HG03066 (cell line): Measurements from ENCODE around the gene HDAC4.

ENCODE experiments used
- ATAC-seq: cut with Tn5 transposase; IDR thresholded peaks from one replicate; pipeline ENCODE4 v1.9.1; 2021; ENCODE audit warnings: low read depth; ENCODE audit not compliant: unreplicated experiment

HDAC4 gene

DNA sequence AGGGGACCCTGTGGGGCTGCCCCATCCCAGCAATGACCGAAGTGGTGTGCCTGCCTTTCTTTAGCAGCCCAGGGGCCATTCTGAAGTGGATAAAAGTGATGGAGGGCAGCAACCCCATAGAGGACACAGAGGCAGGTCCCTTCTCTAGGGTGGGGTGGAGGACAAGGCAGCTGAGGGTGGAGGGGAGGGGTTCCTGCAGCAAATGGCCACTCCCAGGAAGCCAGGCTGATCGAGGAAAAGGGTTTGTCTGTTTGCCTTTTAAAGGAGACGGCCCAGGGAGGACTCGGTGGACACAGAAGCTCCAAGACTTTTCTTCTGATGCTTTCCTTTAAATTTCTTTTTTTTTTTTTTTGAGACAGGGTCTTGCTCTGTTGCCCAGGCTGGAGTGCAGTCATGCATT lies 280.2 kb downstream of the HDAC4 start:
- ATAC-seq: no peak

DNA sequence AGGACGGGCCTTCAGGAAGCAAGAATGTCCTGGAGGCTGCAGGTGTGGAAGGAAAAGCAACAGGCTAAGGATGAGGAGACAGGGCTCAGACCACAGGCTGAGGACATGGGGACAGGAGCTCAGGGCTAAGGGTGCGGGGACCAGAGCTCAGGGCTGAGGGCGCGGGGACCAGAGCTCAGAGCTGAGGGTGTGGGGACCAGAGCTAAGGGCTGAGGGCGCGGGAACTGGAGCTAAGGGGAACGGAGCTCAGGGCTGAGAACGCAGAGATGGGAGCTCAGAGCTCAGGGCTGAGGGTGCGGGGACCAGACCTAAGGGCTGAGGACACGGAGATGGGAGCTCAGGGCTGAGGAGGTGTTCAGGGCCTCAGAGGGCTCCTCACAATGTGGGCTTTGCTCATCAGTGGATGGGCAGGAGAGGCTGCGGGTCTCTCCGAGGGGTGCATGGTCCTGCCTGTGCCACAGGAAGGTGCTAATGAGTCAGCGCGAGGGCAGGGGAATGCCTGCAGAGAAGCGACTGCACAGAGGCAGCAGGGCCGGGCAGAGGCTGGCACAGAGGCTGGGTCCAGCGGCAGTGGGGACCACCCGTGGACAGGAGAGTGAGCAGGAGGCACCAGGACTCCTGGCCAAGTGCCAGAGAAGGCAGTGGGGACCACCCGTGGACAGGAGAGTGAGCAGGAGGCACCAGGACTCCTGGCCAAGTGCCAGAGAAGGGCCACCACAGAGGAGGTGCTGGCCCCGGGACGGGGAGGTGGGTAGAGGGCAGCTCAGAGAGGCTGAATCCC lies 281.3 kb downstream of the HDAC4 start:
- no peak for ATAC-seq

DNA sequence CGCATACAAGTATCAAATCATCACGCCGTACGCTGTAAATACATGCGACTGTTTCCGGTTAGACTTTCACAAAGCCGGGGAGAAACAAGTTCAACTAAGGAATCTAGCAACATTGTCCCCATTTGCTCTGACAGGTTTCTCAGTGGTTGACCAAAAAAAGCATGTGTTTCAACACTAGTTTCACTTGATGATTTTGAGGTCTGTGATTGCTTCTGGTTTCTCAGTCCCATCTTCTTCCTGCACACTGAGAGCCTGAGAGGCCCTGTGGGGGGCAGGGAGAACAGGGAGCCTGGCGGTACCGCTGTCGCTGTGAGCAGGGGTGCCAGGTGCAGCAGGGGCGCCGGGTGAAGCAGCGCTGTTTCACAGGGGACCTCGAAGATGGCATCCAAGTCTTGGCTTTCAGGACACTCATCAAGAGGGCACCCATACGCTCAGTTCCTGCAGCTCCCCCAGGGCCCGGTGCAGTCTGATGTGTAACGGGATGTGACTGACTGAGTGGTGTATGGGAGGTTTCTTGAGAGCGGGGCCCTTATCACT lies 282.1 kb downstream of the HDAC4 start:
- ATAC-seq: no peak

DNA sequence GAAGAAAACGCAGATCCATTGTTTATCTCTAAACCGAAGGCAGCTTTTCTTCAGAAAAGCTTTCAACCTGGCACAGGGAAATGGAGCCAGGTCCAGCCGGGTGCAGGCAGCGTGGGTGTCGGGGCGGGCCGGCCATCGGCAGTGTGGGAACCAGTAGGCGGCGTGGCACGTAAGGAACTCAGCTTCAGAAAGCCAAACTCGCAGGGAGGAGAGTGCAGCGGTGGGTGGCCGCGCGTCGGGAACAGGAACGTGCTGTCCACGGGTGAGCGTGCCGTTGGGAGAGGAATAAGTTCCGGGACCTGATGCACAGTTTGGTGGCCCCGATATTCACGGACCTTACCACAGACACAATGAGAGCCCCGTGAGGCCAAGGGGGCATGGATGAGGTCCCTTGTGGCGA lies 282.6 kb downstream of the HDAC4 start:
- ATAC-seq: no peak

DNA sequence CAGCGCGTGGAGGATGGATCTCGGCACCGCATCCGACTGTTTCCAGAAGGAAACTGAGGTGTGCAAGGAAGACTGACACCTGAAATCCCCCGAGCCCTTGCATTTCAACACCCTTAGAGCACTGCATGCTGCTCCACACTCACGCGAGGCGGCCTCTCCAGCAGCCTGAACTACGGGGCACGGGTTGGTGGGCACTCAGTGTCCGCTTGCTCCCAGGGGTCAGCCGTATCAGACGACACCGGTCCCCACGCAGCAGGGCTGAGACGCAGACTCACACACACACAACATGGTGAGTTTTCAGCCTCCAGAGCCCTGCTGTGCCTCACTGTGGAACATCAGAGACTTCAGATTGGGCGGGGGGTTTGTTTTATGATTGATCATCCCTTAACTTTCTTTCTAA lies 283.0 kb downstream of the HDAC4 start:
- no peak for ATAC-seq

DNA sequence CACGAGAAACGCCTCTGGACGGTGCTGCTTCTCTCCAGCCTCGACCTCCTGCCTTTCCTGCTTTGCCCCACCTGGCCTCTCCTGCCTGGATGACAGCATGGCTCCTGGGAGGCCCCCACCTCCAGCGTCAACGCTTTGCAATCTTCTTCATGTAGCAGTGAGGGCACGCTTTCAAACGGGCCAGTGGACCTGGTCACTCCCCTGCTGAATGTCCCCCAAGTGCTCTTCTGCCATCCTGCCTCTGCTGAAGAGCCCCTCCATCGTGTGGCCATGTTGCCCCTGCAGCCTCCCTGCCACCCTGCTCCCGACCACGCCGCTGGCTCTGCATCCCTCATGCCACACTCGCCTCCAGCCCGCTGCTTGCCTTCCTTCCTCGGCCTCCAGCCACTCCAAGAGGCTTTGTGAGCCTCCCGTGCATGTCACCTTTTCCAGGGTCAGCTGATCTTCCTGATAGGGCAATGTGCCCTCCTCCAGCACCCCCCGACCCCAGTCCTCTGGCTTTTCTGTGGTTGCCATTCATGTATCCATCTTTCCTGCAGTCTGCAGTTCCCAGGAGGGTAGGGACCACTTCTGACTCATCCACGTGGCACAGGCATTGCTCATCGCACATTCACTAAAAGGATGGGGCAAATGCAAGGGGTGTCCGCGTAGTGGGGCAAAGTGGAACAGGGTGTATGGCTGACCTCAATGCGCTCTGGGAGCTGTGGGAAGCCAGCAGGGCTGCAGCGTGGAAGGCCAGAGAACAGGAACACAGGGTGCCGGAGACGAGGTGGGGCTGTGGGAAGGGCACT lies 284.2 kb downstream of the HDAC4 start:
- no peak for ATAC-seq

DNA sequence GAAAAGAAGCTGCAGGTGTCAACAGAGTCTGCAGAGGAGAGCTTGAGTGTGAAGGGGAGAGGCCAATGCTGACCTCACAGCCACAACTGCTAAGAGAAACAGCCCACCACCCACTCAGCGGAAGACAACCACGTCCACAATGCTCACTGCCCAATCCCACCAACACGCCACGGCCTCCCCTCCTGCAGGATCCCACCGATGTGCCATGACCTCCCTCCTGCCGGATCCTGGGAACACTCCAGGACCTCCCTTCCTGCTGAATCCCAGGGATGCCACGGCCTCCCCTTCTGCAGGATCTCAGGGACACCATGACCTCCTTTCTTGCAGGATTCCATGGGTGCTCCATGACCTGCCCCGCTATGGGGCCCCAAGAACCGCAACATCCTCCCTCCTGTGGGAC lies 285.2 kb downstream of the HDAC4 start:
- ATAC-seq: no peak

DNA sequence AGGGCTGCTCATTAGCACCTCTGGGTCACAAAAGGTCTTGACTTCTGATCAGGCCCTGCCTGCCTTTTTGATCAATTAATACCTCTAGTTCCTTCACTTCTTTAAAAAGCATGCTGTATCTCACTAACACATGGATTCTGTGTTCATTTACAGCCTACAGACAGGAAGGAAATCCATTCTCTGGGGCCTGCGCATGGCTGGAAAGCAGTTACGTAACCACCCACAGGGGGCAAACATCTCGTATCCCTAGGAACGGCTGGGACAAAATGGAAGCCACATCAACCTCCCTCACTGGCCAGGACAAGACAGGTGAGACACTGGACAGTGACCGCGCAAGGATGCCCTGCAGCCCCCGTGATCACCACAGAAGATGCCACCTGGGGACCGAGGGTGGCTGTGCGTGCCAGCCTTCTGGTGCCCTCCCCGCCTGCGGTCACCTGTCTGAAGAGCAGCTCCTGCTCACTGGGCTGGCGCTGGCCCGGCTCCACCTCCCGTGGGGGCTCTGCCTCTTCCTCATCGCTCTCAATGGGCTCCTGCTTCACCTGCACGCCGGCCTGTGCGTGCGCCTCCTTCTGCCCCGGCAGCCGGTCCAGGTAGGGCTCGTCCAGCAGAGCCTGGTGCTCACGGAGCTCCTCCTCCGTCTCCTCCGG lies 286.1 kb downstream of the HDAC4 start:
- no peak for ATAC-seq

DNA sequence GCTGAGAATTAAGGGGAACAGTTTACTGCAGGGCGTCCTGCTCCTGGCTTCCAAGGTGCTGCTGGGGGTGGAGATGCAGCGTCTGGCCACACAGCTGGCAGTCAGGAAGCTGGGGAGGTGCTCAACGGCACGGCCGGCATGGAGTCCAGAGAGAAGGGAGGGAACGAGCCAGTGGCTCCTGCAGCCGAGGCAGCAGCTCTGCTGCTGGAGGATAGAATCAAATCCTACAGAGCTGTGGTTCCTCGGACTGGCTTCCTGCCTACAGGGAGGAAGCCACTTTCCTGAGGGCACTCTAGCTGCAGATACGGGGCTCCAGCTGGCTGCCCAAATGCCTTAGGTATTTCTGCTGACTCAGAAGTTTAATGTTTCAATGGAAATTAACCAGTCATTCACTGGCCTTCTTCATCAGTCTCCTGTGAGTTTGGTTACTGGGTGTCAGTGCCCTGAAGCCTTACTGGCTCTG lies 286.7 kb downstream of the HDAC4 start:
- ATAC-seq: no peak

DNA sequence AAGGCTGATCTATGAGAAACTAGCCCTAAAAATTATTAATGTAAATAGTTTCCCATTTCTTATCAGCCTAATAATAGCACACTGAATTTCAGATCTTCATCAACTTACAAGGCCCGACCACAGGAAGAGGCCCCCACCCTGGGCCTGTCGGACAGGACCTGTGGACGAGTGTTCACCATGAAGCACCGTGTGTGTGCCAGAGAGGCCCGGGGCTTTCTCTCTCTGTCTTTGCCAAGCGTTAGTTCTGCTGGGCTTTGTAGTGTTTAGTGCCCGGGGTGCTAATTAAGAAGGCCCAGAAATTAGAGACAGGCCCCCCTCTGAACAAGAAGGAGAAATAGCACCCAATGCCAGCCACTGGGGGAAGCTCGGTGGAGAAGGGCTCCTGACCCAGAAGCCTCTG lies 287.2 kb downstream of the HDAC4 start:
- ATAC-seq: no peak

DNA sequence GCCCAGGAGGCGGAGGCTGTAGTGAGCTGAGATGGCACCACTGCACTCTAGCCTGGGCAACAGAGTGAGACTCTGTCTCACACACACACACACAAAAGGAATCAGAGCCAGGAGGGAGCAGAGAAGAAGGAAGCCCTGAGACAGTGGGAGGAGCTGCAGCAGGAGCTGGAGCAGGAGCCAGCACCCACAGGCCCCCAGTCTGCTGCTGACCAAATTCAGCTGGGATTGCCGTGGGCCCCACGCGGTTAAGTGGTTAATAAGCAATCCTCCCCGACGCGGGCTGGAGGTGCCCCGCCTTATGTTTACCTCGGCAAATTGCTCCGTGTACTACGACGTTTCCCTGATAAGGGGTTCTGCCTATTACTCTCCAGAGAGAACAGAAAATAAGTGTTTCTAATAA lies 287.6 kb downstream of the HDAC4 start:
- ATAC-seq: no peak

DNA sequence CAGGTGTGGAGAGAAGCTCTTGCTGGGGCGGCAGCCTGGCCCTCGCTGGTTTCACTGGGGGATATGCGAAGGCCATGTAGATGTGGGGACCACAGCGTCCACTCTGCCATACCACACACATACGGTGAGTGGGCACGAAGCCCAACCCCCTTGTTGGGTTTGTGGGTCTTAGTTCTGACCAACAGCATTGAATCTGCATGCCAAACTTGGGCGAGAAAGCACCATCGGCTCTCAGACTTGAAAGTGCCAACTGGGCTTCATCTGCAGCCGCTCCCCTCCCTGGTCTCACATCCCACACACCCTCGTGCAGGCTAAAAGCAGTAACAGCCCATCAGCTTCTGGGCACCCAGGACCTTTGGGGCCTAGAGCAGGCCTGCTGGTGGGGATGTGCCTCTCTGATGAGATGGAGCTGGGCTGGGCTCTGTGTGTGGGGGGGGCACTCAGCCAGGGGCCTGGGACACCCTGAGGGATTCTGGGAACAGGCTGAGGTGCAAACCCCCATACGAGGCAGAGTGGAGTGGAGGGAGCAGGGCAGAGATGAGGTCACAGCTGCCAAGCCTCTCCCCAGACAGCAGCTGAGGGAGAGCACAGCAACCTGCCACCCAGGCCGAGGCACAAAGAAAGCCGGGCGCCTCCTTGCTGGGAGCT lies 288.6 kb downstream of the HDAC4 start:
- ATAC-seq: no peak

DNA sequence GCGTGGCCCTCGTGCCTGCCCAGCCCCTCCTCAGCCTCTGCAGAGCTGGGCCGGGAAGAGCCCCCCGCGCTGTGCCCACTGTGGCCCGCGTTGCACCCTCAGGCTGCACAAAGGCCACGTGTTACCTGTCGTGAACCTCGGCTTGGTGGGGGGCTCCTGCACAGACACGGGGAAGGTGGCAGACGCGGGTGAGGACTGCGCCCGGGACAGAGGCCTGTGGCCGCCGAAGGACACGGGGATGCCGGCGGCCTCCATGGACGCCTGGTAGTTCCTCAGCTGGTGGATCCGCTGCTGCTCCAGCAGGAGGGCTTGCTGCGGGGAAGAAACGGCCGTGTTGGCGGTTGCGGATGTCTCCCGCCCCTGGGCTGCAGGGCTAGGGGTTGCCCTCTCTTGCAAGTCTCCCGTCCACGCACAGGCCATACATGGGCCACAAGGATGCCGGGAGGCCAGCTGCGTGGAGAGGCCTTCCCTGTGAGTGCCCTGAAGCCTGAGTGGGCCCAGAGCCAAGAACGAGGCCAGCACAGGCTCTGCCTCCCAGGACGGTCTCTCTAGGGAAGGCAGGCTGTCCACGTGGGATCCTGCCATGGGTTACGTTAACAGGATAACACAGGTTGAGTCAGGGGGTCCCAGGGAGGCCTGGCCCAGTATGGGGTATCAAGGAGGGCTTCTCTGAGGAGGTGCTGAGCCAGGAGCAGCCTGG lies 289.3 kb downstream of the HDAC4 start:
- ATAC-seq: no peak

DNA sequence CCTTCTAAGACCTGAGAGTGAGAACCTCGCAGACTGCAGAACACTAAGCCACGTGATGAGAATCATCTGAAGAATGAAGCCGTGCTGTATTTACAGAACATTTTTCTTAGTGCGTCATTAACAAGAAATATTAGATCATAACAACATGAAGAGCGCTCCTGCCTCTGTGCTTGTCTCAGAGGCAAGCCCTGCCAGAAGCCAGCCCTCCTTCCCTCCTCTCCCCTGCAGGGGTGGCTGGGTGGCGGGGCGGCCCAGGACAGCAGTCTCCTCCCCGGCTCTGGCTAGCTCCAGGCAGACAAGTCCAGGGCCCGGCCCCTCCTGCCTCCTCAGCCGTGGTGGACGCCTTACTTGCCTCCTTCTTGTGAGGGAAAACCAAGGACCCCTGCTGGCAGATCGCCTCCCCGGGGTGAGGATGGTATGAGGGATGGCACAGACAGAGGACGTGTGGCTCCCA lies 290.2 kb downstream of the HDAC4 start:
- no peak for ATAC-seq

DNA sequence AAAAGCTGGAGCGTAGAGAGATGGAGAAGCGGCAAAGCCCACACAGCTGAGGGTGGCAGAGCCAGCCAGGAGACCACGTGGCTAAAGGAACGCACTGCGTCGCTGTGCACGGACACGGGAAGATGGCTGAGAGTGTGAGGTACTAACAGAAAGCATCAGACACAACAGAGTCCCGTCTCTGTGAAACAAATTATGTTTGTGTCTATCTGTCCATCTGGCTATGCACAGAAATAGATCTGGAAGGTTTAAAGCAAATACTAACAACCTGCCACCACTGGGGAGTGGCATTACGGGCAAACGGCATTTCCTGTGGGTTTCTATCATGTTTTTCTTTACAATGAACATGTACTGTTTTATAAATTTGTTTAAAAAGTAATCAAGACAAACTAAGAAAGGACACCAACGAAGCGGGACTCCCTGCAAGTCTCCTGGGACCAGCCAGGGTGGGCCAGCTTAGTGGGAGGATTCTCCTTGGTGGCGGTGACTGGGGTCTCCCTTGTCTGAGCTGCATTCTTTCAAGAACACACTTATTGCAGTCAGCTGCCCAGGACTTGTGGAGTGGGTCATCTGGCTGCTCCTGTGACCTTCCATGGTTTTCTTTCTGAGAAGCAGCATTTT lies 290.8 kb downstream of the HDAC4 start:
- ATAC-seq: no peak

DNA sequence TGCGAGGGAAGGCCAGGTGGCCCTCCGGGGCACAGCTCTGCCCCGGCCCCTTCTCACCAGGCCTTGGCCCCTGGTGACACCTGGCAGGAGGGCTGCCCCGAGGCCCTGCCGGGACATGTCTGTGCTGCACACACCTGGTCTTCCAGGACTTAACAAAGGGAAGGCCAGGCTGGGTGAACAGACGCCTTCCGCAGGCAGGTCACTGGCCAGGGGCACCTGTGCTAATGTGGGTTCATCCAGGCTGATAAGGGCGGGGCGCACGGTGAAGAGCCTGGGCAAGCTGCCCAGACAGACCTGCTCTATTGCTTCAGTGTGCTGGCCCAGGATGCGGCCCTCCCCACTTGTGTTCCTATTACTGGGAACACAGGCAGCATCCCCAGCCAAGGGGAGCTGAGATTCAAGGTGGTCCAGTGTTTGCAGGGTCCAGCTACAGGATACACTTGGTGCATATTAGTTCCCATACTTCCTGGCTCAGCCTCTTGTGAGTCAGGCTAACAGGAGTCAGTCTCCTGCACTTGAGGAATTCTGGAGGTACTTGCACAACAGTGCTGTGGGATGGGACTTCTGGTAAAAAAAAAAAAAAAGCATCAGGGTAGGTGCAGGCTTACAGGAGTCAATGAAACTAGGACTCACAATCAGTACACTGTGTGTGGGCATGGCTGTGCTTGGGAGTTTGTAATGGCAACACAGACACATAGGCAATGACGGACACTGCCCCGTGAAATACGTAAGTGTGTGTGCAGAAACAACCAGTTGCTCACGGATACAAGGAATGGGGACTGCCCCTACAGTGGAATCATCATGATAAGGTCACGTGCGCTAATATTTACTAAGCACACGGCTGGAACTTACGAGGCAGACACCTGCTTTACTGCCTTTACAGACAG lies 291.5 kb downstream of the HDAC4 start:
- ATAC-seq: no peak

DNA sequence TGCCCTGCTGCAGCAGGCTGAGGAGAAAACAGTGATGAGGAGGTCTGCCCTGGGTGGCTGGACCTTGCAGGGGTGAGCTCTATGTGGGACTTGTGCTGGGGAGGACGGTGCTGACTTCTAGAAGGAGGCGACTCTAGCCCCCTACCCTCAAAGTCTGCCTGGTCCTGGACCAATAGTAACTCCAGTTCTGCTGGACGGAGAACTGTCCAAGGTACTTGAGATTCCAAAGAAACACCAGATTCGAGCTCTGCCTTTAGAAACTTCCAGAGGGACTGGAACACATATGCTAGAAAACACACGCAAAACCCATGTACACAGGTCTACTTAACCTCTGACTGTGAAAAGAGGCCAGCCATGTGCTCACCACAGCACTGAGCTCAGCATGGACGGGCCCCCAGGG lies 292.4 kb downstream of the HDAC4 start:
- no peak for ATAC-seq

DNA sequence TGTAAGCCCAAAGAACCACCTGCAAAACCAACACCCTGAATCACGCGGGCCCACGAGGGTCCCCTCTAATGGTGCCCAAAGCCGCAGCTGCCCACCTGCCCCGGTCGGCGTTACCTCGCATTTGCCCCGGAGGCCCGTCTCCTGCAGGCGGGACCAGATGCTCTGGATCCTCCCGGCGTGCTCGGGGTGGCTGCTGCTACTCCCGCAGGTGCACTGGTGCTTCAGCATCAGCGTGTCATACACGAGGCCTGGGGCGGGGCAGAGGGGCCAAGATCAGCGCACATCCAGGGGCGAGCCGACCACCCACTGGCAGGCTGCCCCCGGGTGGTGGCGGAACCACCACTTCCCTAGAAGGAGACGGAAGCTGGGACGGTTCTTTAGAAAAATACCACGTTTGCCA lies 292.9 kb downstream of the HDAC4 start:
- no peak for ATAC-seq

DNA sequence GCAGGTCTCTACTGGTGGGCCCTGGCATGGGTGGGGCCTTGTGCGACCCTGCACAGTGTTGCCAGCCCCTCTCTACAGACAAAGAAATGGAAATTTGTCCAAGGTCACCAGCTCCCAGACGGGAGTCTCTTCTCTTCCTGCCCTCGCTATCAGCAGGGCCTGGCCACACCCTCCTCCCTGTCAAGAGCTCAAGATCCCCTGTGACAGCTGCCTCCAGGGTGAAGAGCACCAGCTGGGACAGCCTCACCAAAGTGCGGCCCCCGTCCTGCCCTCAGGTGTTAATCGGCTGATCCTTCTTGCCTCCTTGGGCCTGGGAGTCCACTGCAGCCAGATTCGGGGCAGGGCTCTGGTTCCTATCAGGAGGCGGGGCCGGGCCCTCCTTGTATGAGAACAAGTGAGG lies 293.9 kb downstream of the HDAC4 start:
- no peak for ATAC-seq
